GM19193 (cell line): Measurements from ENCODE around the gene DOCK6.

Source experiments
- POLR2A ChIP-seq: IDR thresholded peaks from 4 replicates; pipeline ENCODE4 v1.6.1; 2011; ENCODE audit not compliant: insufficient read depth, insufficient read length; ENCODE audit errors: extremely low read depth

DOCK6 gene

GRCh38 chr19:11165486-11166030 lies 96.8 kb downstream of the DOCK6 start:
- no peak for TF ChIP-seq POLR2A

- TF ChIP-seq POLR2A = no peak
These were observed 97.4 kb downstream of the DOCK6 start for GRCh38 chr19:11164879-11165406.

- no peak for TF ChIP-seq POLR2A
These were observed 98.0 kb downstream of the DOCK6 start for GRCh38 chr19:11164296-11164695.

GRCh38 chr19:11159598-11160439 lies 102.5 kb downstream of the DOCK6 start:
- no peak for TF ChIP-seq POLR2A

GRCh38 chr19:11155373-11156120 lies 106.8 kb downstream of the DOCK6 start, which contains the start of gene SPC24:
Gene SPC24, minus strand, starts transcription at chr19:11155782. Its CDS starts 6 bp downstream, at chr19:11155776.
- TF ChIP-seq POLR2A = peak; percentile 88

GRCh38 chr19:11154683-11155047 lies 107.7 kb downstream of the DOCK6 start:
- TF ChIP-seq POLR2A = no peak

GRCh38 chr19:11152318-11153062 lies 109.8 kb downstream of the DOCK6 start:
- no peak for TF ChIP-seq POLR2A

GRCh38 chr19:11151181-11151580 lies 111.1 kb downstream of the DOCK6 start:
- no peak for TF ChIP-seq POLR2A
